Measurements from ENCODE around the gene H2AZ2.

The H2AZ2 gene

DNA sequence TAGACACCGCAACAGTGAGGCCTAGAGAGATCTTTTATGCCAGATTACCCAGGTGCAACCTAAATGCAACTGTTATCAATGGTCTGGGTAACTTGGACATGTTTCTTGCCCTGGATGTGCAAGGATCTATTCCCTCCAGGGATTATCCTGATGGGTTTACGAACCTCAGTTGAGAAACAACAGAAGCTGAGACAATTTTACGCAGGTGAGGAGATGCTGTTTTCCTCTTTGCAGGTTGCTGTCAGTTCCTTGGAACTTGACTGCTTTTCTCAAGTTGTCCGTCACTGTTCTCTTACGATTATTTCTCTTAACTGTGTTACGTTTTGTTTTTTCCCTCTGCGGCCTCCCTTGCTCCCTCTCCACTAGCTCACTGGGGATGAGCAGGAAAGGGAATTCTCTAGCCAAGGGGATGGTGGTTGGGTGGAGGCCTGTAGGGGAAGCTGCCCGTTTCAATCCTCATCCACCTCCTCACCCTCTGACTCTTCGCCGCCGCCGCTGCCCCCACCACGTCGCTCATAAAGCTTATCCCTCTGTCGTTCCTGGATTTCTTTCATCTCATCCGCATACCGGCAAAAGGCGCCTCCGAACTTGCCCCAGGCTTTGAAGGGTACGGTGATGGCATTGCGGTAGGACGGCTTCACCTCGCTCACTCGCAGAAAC is 36.2 kb upstream of the H2AZ2 start:
- peak overlapping the region; percentile 98 for H3K27ac ChIP-seq
- TF ChIP-seq CTCF (IDR thresholded peaks at IDR 0.05), result no peak
- H3K36me3 ChIP-seq, result no peaks in the 10 kb centered on the region
- peak overlapping the region; percentile 83 to 85 for H3K4me3 ChIP-seq (ENCODE audit: low read depth in 1 of 2, low read length in 1 of 2)
- H3K9me3 ChIP-seq, result no peaks in the 10 kb centered on the region
- no peaks in the 10 kb centered on the region for H3K27me3 ChIP-seq
- peaks cover 57 to 64% of the 10 kb centered on the region in 2 experiments for H3K4me1 ChIP-seq (ENCODE audit: control insufficient read depth in 1 of 2, insufficient read depth in 1 of 2, low read depth in 1 of 2, low read length in 1 of 2)

GRCh38 chr7:44882899-44883298 is 35.0 kb upstream of the H2AZ2 start:
- Histone ChIP-seq H3K36me3 (no peaks in the 10 kb centered on the region), H3K27ac (peak overlapping the region; percentile 98), H3K4me1 (ENCODE audit: control insufficient read depth in 1 of 2, insufficient read depth in 1 of 2, low read depth in 1 of 2, low read length in 1 of 2) (peaks cover 57 to 64% of the 10 kb centered on the region in 2 experiments), H3K9me3 (no peaks in the 10 kb centered on the region), H3K27me3 (no peaks in the 10 kb centered on the region), H3K4me3 (ENCODE audit: low read depth in 1 of 2, low read length in 1 of 2) (no peak overlapping the region)
- no peak for TF ChIP-seq CTCF (IDR thresholded peaks at IDR 0.05)

- H3K4me3 ChIP-seq (ENCODE audit: low read depth in 1 of 2, low read length in 1 of 2), result no peak overlapping the region
- H3K9me3 ChIP-seq, result no peaks in the 10 kb centered on the region
- peak overlapping the region; percentile 38 for H3K27ac ChIP-seq
- H3K4me1 ChIP-seq (ENCODE audit: control insufficient read depth in 1 of 2, insufficient read depth in 1 of 2, low read depth in 1 of 2, low read length in 1 of 2), result peaks cover 56 to 63% of the 10 kb centered on the region in 2 experiments
- no peaks in the 10 kb centered on the region for H3K27me3 ChIP-seq
- no peak for TF ChIP-seq CTCF (IDR thresholded peaks at IDR 0.05)
- H3K36me3 ChIP-seq, result no peaks in the 10 kb centered on the region
Measured at GRCh38 chr7:44881610-44882009, 33.7 kb upstream of the H2AZ2 start.

DNA sequence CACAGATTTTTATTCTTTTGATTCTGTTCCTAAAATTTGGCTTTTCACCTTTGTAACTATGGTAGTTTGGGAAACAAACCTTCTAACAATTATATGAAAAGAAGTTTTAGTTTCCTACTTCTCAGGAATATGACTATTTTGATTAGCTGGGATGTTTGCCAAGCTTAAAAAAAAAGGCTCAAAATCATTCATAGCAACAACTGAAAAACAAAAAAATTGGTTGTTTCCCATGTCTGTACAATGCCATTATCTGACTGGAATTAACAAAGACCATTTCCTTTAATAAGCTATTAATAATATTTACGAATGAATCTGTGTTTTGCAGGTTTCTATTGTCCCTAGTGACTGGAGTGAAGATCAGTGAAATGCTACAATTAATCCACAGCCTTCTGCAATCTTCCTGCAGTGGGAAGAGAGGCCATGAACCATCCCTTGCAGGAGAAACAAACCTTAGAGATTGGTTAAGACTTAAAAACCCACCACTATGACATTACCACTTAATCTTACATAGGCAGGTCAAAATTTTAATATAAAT is 33.2 kb upstream of the H2AZ2 start:
- Histone ChIP-seq H3K36me3 (no peaks in the 10 kb centered on the region), H3K4me3 (ENCODE audit: low read depth in 1 of 2, low read length in 1 of 2) (no peak overlapping the region), H3K27me3 (no peaks in the 10 kb centered on the region), H3K4me1 (ENCODE audit: control insufficient read depth in 1 of 2, insufficient read depth in 1 of 2, low read depth in 1 of 2, low read length in 1 of 2) (peaks cover 52 to 58% of the 10 kb centered on the region in 2 experiments), H3K27ac (peak overlapping the region; percentile 38), H3K9me3 (no peaks in the 10 kb centered on the region)
- no peak for TF ChIP-seq CTCF (IDR thresholded peaks at IDR 0.05)

- Histone ChIP-seq H3K9me3 (no peaks in the 10 kb centered on the region), H3K27me3 (no peaks in the 10 kb centered on the region), H3K27ac (peak overlapping the region; percentile 38), H3K4me3 (ENCODE audit: low read depth in 1 of 2, low read length in 1 of 2) (no peak overlapping the region), H3K36me3 (no peaks in the 10 kb centered on the region), H3K4me1 (ENCODE audit: control insufficient read depth in 1 of 2, insufficient read depth in 1 of 2, low read depth in 1 of 2, low read length in 1 of 2) (peaks cover 48 to 52% of the 10 kb centered on the region in 2 experiments)
- TF ChIP-seq CTCF (IDR thresholded peaks at IDR 0.05), result no peak
Measured at GRCh38 chr7:44880317-44881018, 32.6 kb upstream of the H2AZ2 start.
